Hindlimb muscle (tissue), 1 donor: ENCODE measurements around the gene MYT1. TPM values are rescaled to one million over a fixed set of nuclear protein-coding genes. Genes with fewer than 3 reads are reported as not detected.

Experiments used
- DNase-seq: peaks from one replicate; pipeline ENCODE4 v3.0.0-alpha.2; 2013
- polyA plus RNA-seq: library from polyadenylated mRNA; unstranded; fragments of 120-200 nt; gene quantifications from one replicate; pipeline ENCODE4 v1.2.1, GENCODE V29; 2013; ENCODE audit not compliant: insufficient read length

MYT1 gene
- polyA plus RNA-seq, 1 donor, result 0.05 TPM

DNA sequence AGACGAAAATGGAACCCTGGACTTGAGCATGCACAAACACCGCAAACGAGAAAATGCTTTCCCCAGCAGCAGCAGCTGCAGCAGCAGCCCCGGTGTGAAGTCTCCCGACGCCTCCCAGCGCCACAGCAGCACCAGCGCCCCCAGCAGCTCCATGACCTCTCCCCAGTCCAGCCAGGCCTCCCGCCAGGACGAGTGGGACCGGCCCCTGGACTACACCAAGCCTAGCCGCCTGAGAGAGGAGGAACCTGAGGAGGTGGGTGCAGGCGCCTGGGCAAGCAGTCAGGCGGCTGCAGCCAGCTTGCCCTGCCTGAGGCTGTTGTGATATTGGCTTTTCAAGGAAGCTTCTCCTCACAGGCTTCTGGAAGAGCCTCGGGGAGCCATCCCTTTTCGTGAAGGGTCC, 55.5 kb downstream of the MYT1 start:
- no peak for DNase-seq

DNA sequence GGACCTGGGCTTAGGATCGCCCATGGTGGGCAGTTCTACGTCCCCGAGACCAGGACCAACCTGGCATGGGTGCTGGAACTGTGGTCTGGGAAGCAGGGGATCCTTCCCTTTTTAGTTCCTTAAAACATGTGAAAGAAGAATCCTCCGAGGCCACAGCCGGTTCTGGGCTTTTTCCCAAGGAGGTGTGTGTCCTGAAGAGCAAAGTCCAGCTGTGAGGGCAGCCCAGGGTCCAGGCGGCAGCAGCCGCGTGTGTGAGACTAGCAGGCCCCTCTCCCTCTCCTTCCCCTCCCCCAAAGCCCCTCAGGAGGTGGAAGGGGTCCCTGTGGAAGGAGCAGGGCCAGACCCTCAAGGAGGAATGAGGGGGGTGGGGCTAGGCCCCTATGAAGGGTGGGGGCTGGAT, 56.2 kb downstream of the MYT1 start:
- no peak for DNase-seq

DNA sequence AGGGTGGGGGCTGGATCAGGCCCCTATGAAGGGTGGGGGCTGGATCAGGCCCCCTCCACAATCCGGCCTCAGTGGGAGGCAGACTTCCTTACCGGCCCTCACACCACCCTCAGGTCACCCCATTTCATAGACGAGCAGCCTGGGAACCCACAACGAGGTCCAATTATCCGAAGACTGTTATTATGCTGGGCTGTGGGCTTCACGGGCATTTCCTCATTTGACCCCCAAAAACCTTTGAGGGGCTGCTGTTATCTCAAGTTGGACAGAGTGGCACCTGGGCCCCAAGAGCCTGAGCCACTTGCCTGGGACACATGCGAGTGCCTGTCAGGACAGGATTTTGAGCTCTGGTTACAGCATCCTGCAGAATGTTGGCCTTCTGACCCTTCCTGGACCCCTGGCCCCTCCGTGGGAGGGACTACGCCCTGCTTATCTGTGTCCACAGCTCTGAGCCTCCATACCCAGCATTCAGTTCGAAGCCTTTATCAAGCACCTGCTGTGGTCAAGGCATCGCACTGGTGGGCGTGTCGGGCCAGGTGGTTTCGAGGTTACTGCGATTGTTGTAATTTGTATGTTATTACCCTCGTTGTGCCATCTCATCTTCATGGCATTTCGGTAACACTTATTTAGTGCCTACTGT, 56.8 kb downstream of the MYT1 start:
- no peak for DNase-seq

DNA sequence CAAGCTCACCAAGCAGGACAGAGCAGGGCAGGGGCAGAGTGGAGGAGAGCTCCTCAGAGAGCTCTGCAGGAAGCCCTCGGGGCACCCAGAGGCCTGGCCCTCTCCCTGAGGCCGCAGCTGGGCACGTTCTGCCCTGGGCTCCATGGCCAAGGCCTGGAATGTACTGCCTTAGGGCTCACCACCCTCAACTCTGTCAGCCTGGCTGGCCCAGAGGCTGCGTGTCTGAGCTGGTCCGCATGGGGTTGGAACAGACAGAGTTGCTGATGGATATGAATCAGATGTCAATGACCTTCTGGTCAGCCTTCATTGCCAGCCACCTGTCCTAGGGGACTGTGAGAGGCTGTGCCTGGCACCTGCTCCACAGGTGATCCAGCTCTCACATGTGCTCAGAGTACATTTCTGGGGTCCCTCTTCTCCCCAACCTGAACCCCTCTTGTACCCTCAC, 58.1 kb downstream of the MYT1 start:
- DNase-seq, result no peak

DNA sequence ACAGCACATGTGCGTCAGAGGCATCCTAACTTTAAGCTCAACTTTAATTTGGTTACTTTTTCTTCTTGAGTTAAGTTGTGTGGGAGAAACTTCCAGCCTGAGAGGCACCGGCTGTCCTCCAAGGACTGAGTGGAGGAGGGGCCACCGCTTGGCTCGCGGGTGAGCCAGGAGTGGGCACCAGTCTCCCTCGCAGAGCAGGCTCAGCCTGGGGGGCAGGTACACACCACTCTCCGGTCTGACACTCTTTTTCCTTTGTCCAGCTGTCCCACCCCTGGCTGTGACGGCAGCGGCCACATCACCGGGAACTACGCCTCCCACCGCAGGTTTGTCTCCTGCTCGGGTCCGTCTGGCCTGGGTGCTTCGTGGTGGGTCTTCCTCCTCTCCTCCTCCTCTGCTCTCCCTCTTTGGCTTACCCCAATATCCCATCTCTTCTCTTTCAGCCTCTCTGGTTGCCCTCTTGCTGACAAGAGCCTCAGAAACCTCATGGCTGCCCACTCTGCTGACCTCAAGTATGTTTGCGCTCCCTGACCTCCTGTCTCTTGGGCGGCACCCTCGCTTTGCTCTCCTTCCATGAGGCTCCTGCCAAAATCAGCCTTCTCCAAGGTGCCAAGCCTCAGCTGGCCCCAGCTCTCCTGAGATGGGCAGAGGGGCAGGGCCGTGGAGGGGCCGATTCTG, 58.7 kb downstream of the MYT1 start:
- no peak for DNase-seq

DNA sequence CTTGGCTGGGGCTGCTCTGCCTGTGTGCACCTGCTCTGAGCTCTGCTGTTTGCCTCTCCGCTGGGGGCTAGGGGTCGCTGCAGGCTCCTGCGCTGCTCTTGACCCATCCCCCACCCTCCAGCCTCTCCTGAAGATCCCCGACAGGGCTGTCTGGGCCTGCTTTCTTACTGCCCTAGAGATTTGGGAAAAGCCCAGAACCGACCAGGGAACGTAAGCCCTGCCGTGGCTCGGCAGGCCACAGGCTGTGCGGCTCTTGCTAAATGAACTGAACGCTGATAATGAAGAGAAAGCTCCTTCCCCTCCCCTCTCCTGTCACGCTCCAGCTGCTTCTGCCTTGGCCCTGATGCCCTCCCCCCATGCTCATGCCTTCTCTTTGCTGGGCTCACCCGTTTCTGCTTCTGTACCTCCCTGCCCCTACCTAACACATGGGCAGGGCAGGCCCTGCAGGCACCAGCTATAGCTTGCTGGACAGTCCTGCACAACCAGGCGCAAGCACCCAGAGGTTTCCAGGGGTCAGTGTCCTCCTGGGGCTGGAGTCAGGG, 59.3 kb downstream of the MYT1 start:
- DNase-seq, result peak; percentile 34

DNA sequence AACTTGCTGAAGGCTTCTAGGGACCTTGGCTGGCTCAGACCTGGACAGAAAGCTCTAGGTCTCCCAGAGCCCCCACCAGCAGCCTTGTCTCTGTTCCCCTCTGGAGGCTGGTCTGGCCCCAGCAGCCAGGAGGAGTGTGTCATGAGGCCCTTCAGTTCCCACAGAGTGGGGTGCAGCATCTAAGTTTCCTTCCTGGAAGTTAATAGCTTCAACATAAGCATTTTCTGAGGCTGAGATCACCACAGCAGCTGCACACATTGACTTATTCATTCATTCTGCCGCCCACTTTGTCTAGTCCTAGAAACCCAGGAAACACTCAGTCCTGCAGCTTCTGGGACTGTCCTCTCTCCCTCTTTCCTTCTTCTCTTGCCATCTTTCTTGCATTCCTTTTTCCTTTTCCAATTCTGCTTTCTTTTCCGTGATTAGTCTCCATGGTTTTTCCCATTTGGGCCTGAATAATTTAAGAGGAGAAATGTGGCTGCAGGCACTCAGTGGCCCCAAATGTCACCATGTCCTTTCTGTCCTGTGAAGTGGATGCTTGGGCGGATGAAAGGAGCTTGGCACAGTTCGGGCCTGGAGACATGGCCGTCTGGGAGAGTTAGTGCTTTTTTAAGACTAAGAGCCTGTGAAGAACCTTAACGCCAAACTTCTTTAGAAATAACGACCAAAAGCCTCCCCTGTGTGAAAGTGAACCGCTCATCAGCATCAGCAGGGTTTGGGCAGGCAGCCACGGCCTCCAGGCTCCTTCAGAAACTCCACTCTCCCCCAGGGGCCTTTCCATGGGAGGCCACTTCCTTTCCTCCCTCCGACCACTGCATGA, 60.3 kb downstream of the MYT1 start:
- peak; percentile 77 for DNase-seq

DNA sequence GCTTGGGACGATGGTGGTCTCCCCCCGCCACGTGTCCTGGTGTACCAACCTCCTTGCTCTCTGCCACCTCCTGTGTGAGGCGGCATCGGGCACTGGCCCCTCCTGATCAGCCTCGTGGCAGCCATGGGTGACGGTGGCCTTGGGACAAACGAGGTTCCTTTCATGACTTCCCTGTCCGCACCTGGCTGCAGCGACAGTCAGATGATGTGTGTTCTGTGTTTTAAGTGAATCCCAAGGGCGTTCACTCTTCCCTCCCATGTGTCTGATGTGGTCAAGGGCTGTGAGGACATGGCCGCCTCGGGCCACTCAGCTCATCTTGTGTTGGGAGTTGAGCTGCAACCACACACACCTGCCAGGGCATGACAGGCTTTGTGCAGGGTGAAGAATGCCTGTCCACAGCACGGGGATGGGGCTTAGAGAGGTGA, 60.9 kb downstream of the MYT1 start:
- DNase-seq, result no peak

DNA sequence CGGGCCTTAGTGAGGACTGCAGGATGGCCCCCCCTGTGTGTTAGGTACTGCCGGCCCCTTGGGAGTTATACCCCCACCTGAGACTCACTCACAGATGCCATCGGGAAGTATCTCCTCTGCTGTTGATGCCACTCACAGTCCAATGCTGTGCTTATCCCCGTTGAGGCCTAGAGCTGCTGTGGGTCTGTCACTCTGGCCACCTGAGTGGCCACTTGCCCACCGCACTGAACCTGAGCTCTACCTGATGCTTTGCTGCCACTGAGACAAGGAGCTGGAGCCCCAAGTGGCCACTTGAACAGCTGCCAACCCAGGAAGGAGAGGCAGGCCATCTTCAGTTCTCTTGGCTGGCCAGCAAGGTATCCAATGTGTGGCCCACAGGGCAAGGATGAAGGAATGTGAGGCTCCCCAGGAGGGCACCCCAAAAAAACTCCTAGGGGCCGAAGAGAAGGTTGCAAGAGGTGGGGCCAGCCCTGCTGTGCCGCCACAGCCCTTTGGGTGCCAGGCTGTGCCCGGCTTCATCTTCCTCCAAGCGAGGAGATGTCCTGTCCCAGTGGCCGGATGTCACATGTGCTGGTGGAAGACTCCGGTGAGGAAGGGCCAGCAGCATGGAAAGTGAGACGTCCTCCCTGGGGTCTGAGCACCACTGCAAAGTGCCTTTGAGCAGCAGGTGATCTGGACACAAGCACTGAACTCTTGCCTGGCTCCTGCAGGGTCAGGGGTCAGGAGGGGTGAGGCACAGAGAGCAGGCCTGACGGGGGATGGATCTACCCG, 61.8 kb downstream of the MYT1 start:
- no peak for DNase-seq

DNA sequence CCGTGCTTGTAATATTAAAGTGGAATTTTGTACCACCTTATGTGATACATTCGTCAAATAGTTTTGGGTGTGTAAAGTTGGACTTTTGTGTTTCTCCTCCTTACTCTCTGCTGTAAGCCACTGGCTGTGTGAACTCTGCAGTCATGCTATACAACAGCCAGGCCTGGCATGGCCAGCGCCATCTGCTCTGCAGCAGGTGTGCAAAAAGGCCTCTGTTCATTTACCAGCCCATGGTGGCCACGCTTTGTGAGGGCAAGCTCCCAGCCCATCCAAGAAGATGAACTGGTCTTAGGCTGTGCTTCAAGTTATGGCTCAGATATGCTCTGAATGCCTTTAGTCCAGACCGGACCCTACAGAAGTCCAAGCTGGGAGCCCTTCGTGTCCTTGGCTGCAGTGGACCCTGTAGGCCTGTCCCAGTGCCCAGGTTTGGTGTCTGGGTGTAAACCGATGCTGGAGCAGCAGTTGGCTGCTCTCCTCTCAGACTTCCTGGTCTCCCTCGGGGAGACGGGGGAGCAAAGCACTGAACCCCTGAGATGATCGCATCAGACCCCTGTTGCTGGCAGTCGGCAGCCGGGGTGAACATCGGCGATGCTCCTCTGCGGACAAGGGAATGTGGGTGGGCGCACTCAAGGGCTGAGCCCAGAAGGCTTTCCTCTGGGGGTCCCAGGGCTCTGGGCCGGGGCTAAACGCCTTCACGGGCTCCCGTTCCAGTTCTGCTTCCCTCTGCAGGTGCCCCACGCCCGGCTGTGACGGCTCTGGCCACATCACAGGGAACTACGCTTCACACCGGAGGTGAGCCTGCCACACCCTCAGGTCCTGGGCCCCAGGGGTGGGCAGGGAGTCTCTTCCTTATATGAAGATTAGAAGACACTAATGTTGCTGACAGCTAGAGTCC, 62.7 kb downstream of the MYT1 start:
- DNase-seq, result no peak

DNA sequence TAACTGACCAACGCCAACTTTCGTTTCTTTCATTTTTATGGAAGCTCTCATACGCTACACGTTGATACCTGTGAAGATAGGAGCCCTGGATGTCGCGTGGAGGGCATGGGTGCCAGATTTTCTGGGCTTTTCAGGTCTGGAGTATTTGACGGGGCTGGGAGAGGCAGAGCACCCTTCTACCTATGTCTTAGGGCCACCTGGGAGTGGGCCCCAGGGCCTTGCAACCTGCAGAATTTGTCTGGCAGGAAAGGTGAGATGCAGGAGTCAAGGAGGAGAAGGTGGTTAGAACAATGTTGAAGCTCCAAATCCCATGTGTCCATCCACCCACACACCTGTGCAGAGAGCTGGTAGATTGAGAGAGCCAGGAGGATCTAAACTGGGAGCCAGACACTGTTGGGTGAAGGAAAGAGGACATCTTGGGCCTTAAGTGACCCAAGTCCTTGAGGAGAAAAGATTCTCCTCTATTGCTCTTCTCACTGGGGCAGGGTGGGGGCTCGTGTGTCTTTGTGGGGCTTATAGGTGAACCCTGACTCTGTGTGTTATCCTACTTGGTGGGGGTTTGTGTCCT, 63.9 kb downstream of the MYT1 start:
- no peak for DNase-seq

DNA sequence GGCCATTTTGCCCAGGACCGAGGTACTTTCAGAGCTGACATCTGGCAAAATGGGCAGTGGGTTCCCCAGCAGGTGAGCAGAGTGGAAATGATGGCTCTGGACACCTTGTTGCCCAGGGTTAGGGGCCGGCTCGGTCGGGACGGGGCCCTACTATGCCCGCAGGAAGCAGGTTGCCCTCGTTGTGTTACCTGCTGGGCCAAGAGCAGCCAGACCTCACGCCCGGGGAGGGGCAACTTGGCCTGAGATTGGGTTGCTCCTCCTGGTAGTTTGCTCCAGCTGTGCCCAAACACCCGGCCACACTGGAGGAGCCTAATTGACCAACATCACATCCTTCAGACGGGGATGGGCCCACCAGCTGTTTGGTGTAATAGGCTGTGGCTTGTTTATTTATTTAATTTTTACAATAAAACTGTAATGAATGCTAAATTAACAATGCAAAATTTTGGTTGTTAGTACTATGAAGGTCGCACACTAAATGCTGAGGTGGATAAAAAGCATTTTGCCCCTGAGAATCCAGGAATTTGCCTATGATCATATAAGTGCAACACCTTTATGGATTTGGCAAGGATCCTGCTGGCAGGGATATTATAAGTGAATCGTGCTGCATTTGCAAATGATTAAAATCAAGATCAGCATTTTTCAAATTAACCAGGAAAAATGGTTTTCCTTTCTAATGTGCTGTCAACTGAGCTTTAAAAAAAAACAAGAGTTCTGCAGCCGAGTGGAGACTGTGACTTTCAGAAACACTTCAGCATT, 64.7 kb downstream of the MYT1 start:
- no peak for DNase-seq

DNA sequence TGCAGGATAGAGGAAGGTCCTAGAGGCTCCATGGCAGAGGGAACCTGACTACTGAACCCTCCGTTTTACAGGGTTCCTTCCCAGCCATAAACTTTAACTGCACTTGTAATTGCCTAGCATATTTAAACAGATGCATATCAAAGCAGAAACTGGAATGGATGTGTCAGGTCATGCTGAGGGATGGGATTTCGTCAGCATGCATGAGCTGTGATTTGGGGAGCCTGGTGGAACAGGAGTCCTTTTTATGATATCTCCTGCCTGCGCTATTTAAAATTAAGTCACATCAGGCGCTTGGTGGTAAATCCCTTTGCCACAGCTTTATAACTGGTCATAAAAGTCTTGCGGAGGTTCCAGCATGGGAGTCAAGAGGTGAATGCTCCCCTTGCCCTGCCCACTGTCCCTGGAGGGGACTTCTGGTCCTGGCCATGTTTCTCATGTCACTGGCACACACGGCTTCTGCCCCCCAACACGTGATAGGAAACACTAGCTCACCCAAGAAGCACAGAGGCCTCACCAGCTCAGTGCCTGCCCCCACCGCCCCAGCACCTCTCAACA, 65.3 kb downstream of the MYT1 start:
- no peak for DNase-seq

DNA sequence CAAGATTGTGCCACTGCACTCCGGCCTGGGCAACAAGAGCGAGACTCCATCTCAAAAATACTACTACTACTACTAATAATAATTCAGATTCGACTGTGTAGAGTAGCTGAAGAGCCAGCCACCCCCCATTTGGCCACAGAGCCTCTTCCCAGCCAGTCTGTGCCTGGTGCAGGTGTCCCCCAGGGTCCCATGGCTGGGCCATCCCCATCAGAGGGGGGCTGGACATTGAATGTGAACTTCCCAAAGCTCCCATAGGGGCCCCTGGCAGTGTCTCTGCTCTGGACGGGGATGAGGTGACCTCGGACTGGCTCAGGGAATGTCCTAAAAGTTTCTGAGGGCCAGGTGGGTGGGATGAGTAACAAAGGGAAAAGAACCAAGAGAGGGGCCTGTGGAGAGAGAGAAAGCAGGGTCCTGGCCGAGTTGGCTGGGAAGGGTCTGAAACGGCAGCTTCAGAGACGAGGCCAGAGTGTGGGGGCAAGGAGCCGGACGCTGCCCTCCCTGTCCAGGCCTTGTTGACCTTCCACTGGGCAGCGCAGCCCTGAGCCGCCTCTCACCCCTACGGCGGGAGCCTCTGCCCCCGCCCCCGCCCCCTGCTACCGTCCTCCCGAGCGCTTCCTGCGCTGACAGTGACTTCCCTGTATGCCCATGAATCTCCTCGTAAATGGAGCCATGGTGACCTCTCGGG, 66.4 kb downstream of the MYT1 start:
- no peak for DNase-seq

DNA sequence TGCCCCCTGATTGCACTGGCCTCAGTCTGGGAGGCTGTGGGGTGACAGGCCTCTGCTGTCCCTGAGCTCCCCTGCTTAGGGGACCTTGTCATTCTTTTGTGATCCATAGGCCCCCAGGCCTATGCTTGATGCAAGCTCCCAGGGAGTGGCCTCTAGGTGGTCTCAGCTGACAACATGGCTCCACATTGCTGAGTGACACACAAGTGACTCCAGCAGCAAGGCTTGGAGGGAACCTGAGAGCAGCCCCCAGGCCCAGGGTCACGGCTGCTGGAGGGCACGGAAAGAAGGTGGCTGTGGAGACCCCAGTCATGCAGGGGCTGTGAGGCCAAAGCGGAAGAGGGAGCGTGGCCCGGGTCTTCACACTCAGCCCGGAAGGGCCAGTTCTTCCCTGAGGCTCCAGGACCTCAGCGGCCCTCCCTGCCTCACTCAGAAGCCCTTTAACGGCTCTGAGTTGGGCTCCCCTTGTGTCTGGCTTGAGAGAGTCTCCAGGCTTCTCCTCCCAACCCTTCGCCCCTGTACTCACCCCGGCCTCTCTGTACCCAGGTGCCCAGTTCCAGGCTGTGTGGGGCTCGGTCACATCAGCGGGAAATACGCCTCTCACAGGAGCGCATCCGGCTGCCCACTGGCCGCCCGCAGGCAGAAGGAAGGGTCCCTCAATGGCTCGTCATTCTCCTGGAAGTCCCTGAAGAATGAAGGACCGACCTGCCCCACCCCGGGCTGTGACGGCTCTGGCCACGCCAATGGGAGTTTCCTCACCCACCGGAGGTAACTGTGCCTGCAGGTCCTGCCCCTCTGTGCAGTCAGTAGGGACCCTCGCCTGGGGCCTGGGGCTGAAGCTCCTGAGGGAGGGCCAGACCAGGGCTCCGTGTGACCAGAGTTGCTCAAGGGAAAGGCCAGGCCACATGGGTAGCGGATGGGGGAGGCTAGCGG, 67.6 kb downstream of the MYT1 start:
- no peak for DNase-seq

DNA sequence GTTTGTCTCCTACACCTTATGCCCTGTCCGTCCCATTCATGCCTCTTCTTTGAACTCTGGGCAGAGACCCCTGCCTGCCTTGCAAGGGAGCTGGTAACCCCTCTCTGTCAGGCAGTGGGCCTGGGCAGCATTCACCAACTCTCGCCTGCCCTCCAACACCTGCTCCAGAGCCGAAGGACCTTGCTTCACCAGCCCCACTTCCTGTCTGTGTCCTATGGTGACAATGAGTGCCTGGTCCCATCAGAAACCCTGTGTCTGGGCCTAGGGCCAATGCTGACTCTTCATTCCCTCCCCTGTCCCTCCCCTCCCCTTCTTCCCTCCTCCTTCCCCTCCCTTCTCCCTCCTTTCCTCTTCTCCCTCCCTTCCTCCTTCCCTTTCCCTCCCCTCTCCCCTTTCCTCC, 68.5 kb downstream of the MYT1 start:
- no peak for DNase-seq

DNA sequence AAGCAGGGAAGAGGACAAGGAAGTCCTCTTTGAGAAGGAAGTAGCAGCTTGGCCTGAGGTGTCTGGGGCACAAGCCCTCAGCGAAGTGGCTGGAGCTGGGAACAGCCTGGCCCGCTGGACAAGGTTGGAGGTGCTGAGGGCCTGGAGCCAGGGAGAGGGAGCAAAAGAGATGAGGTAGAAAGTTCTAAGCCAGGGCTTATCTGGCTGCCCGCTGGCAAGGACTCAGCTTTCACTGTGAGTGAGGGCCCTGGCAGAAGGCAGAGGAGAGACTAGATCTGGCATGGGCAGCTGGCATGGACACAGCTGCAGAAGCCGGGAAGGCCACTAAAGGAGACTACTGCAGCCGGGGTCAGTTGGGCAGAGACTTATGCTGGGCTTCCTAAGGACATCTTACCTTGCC, 69.5 kb downstream of the MYT1 start:
- no peak for DNase-seq

DNA sequence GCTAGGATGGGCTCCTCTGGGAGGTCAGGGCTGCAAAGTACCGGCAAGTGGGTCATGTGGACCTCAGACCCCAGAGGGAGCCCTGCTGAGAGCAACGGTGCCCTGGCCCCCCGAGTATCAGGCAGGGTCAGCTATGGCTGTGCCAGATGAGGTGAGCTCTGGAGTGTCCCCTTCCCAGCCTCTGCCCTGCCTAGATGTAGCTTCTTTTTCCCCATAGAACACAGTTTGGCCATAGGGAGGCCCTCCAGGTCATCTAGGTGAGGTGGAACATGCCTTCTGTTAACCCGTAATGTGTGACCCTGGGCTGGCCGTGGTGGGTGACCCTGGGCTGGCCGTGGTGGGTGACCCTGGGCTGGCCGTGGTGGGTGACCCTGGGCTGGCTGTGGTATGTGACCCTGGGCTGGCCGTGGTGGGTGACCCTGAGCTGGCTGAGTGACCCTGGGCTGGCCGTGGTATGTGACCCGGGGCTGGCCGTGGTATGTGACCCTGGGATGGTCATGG, 70.1 kb downstream of the MYT1 start:
- no peak for DNase-seq
